CD4-positive, alpha-beta T cell treated with Interferon alpha-2 for 1 hour (primary cell): Measurements from ENCODE around the gene CST8.
"Not testable (repeated sequence)": the region's sequence is repeated elsewhere in the genome, so short reads cannot be mapped to it uniquely, and the experiment has no call there.

Experiments
- DNase-seq, 2 donors: peaks; one replicate each; pipeline ENCODE4 v3.0.0-alpha.2; 2020 to 2022

CST8 gene

GRCh38 chr20:23490817-23491216, at the start of gene CST8:
Gene CST8 (plus strand): TSS chr20:23491117. CDS start chr20:23491668, 551 bp downstream.
- DNase-seq: no peak

- peak; percentile 60 to 71 for DNase-seq
Observed at GRCh38 chr20:23441850-23442313, 49.0 kb upstream of the CST8 start.

- no peak for DNase-seq
Observed at GRCh38 chr20:23442436-23442835, 48.5 kb upstream of the CST8 start.

GRCh38 chr20:23444859-23445258, 46.1 kb upstream of the CST8 start:
- no peak for DNase-seq

- DNase-seq: no peak
Observed at GRCh38 chr20:23445596-23446217, 45.2 kb upstream of the CST8 start.

- peak in 1 of 2 donors; percentile 29 for DNase-seq
Observed at GRCh38 chr20:23446505-23446904, 44.4 kb upstream of the CST8 start.

- no peak for DNase-seq
Observed at GRCh38 chr20:23448167-23448566, 42.8 kb upstream of the CST8 start.

GRCh38 chr20:23449421-23449820, 41.5 kb upstream of the CST8 start:
- peak in 1 of 2 donors; percentile 5 for DNase-seq

- no peak for DNase-seq
Observed at GRCh38 chr20:23450877-23451276, 40.0 kb upstream of the CST8 start.

- DNase-seq: no peak
Observed at GRCh38 chr20:23451956-23452487, 38.9 kb upstream of the CST8 start.

GRCh38 chr20:23452776-23453175, 38.1 kb upstream of the CST8 start, which contains the start of gene CST11:
Gene CST11 (minus strand): TSS chr20:23452876. CDS start chr20:23452811, 65 bp downstream.
- no peak for DNase-seq

GRCh38 chr20:23453549-23454543, 37.1 kb upstream of the CST8 start:
- DNase-seq: no peak

- no peak for DNase-seq
Observed at GRCh38 chr20:23454816-23455215, 36.1 kb upstream of the CST8 start.

GRCh38 chr20:23455639-23456038, 35.3 kb upstream of the CST8 start:
- DNase-seq: no peak

GRCh38 chr20:23456409-23456808, 34.5 kb upstream of the CST8 start:
- DNase-seq: peak in 1 of 2 donors; percentile 47

GRCh38 chr20:23456873-23457272, 34.0 kb upstream of the CST8 start:
- DNase-seq: peak in 1 of 2 donors; percentile 19

- DNase-seq: no peak
Observed at GRCh38 chr20:23459461-23460150, 31.3 kb upstream of the CST8 start.

- no peak for DNase-seq
Observed at GRCh38 chr20:23461180-23461579, 29.7 kb upstream of the CST8 start.

GRCh38 chr20:23466961-23467360, 24.0 kb upstream of the CST8 start:
- not testable (repeated sequence) for DNase-seq

- not testable (repeated sequence) for DNase-seq
Observed at GRCh38 chr20:23472306-23472705, 18.6 kb upstream of the CST8 start.

GRCh38 chr20:23473293-23473692, 17.6 kb upstream of the CST8 start:
- not testable (repeated sequence) for DNase-seq

- DNase-seq: no peak
Observed at GRCh38 chr20:23475395-23475794, 15.5 kb upstream of the CST8 start.
